Activated CD8-positive, alpha-beta memory T cell treated with anti-CD3 and anti-CD28 coated beads, Interleukin-2, amount 10 ng/mL, durations not matched to agents 7 days and 5 days (primary cell): ENCODE data around the gene BCL2L13. TPM values are rescaled to one million over a fixed set of nuclear protein-coding genes. Genes with fewer than 3 reads are reported as not detected.

ENCODE experiments used
- ATAC-seq: fragments of 150-1000 bp; cut with Tn5 transposase; one replicate; pipeline ENCODE4 v1.10.0; 2021; ENCODE audit warnings: moderate library complexity
- CTCF ChIA-PET: fragments of 350-600 bp; sonication (Branson Sonifier 250); formaldehyde crosslinking; loops from one replicate; lab custom pipeline; 2021; ENCODE audit warnings: antibody characterized with exemption; lab: Charles Lee
- DNase-seq: peaks from one replicate; pipeline ENCODE4 v3.0.0-alpha.2; 2020
- H3K27ac Mint-ChIP-seq: one replicate; pipeline ENCODE4 v1.8.0; 2021; ENCODE audit warnings: mild to moderate bottlenecking, mixed read lengths
- H3K27me3 Mint-ChIP-seq: one replicate; pipeline ENCODE4 v1.8.0; 2021; ENCODE audit warnings: mixed read lengths
- H3K36me3 Mint-ChIP-seq: one replicate; pipeline ENCODE4 v1.8.0; 2021; ENCODE audit warnings: mild to moderate bottlenecking, mixed read lengths
- H3K4me1 Mint-ChIP-seq: one replicate; pipeline ENCODE4 v1.8.0; 2021; ENCODE audit warnings: mixed read lengths
- H3K4me3 Mint-ChIP-seq: one replicate; pipeline ENCODE4 v1.8.0; 2021; ENCODE audit warnings: mild to moderate bottlenecking, moderate library complexity, mixed read lengths
- H3K9me3 Mint-ChIP-seq: one replicate; pipeline ENCODE4 v1.8.0; 2022; ENCODE audit warnings: low read depth, mixed read lengths
- microRNA-seq: library from miRNA; unstranded; fragments of <30 nt; microRNA quantifications from one replicate; pipeline ENCODE4 v1.2.0, GENCODE V29; 2022
- total RNA-seq, 2 experiments: library from RNA; stranded (reverse); gene quantifications; one replicate each; pipeline ENCODE4 v1.2.3, GENCODE V29; 2021

The BCL2L13 gene
- total RNA-seq, 2 experiments from 2014 or later = 27.6 to 32.7 TPM

DNA sequence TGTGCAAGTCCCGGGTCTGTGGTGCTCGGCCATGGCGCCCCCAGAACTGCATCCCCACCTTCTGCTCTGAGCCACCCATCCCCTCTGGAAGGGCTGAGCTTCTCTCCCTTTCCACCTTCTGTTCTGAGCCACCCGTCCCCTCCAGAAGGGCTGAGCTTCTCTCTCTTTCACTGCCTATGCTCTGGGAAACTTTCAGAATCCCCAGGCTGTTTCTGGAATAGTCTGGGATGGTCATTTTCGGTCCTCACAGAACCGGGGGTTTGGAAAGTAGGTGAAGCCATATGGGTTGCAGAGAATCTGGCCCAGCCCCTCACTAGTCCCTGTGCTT, 139.1 kb downstream of the BCL2L13 start:
- CTCF ChIA-PET = interaction anchor here (1.4 to 3.0 kb wide), 5 partner anchors 9 to 298 kb away, joined by 4 to 11 read pairs (median 6); no protein-coding TSS in a partner anchor
- Mint-ChIP-seq H3K4me3 (peak overlapping the region; percentile 82), H3K27me3 (peaks cover 25% of the 10 kb centered on the region), H3K27ac (peak overlapping the region; percentile 89), H3K4me1 (peaks cover 67% of the 10 kb centered on the region), H3K36me3 (peaks cover 7% of the 10 kb centered on the region), H3K9me3 (no peaks in the 10 kb centered on the region)
- no peak for ATAC-seq
- no peak for DNase-seq

DNA sequence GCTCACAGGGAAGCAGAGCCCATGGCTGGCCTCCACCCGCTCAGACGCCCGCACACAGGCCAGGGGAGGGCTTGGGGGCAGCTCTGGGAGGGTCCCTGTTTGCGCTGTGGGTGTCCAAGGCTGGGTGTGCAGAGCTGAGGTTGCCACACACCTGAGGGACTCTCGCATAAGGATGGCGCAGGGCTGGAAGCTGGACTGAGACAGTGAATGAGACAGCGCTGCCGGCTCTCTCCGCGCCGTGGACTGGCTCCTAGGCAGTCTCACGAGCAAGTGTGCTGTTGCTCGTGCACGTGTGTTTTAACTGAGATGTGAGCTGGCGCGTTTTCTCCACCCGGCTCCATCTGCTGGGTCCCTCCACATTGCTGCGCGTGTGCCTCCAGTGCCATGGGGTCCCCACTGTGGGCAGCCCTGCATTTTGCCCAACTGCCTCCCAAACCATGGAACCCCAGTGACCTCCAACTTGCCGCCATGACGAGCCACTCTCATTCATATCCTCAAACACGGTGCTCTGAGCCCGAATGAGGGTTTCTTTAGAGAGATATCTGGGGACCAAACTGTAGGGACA, 139.9 kb downstream of the BCL2L13 start:
- CTCF ChIA-PET = interaction anchor here (1.2 to 3.0 kb wide), 4 partner anchors 24 to 606 kb away, joined by 3 to 19 read pairs (median 7); no protein-coding TSS in a partner anchor
- no peak overlapping the region for H3K27ac Mint-ChIP-seq
- ATAC-seq = no peak
- no peak for DNase-seq
- H3K4me3 Mint-ChIP-seq = peak overlapping the region; percentile 82
- peaks cover 17% of the 10 kb centered on the region for H3K27me3 Mint-ChIP-seq
- no peaks in the 10 kb centered on the region for H3K9me3 Mint-ChIP-seq
- peaks cover 59% of the 10 kb centered on the region for H3K4me1 Mint-ChIP-seq
- H3K36me3 Mint-ChIP-seq = peaks cover 5% of the 10 kb centered on the region

DNA sequence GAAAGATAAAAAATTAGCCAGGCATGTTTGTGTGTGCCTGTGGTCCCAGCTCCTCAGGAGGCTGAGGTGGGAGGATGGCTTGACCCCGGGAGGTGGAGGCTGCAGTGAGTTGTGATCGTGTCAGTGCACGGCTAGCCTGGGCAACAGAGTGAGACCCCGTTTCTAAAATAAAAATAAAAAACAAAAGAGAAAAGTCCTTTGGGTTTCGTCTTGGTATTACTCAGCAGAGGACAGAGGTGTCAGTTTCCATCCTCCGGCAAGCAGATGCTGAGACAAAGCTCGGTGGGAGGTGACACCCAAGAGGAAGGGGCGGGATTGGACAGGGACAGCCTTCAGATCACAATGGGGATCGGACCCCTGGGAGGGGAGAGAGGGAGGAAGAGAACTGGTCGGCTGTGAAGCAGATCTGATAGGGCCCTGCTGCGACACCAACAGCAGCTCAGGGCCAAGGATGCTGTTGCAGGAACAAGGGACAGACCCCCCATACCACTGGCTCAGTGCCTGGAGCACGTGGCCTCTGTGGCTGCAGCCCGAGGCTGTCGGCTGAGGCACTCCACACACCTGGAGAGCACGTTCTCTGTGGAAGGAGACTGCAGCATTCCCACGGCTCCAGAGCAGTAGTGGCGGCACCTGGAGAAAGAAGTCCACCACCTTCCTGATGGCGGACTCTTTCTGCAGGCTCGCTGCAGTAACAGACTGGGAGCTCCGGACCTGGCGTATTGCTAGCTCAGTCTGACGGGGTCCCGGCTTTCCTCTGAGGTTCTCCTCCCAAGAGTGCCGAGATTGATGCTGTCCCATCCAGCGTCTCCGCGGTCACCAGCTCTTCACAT, 140.9 kb downstream of the BCL2L13 start:
- peak; percentile 50 for ATAC-seq
- Mint-ChIP-seq H3K4me3 (peak overlapping the region; percentile 45), H3K4me1 (peaks cover 57% of the 10 kb centered on the region), H3K27me3 (peaks cover 16% of the 10 kb centered on the region), H3K36me3 (peaks cover 5% of the 10 kb centered on the region), H3K9me3 (no peaks in the 10 kb centered on the region), H3K27ac (peak overlapping the region; percentile 70)
- DNase-seq = peak; percentile 70
- CTCF ChIA-PET = interaction anchor here (0.6 to 3.0 kb wide), 5 partner anchors 25 to 607 kb away, joined by 3 to 19 read pairs (median 5); no protein-coding TSS in a partner anchor

DNA sequence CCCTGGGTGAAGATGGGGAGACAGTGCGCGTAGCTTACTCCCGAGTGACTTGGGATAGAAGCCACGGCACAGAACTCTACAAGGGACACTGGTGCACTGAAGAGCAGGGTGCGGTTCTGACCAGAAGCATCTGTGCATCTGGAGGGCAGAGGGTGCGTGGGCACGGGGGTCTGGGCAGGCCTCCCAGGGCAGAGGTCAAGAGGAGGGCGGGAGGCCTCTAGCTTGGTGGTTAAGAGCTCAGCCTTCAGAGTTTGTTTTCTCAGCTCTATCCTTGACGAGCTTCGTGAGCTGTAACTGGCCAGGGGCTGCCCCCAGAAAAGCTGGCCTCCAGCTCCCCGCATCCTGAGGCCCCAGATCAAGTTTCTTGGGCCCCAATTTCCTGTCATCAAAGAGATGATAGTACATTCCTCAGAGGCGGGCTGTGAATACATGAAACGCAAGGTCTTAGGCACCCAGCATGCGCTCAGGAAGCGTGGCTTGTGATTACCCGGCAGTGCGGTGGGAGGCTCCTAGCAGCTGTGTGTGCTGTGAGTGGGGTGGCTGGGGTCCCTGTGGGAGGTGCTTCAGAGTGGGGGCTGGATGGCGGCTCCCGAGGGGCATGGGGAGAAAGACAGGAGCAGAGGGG, 141.7 kb downstream of the BCL2L13 start:
- ATAC-seq = no peak
- Mint-ChIP-seq H3K4me3 (no peak overlapping the region), H3K9me3 (no peaks in the 10 kb centered on the region), H3K4me1 (peaks cover 53% of the 10 kb centered on the region), H3K36me3 (peaks cover 5% of the 10 kb centered on the region), H3K27ac (no peak overlapping the region), H3K27me3 (peaks cover 13% of the 10 kb centered on the region)
- CTCF ChIA-PET = interaction anchor here (0.6 to 2.8 kb wide), 3 partner anchors 26 to 168 kb away, joined by 3 to 19 read pairs (median 5); no protein-coding TSS in a partner anchor
- DNase-seq = no peak

Small RNA genes lying within 50 kb of the gene (microRNA-seq; reads per million reads assigned to microRNA genes)
- gene MIR3198-1 = not detected

Other genes with a start within 250 kb of the BCL2L13 start
- not detected for gene SLC25A18, start 75.3 kb upstream of the BCL2L13 start, total RNA-seq
- gene ATP6V1E1, start 10.0 kb upstream of the BCL2L13 start, total RNA-seq = 10 to 100 TPM; 78.4 to 97.5 TPM
- gene BID, start 135.7 kb downstream of the BCL2L13 start, total RNA-seq = 10 to 100 TPM; 16.4 to 29.2 TPM